HepG2 (cell line): ENCODE measurements around the gene DNAJC7. TPM values are rescaled to one million over a fixed set of nuclear protein-coding genes. Genes with fewer than 3 reads are reported as not detected.
A peak's percentile ranks its signal among the peaks of the same experiment; 100 is the strongest.

Source experiments
- CC2D1A ChIP-seq: sonication (generic); formaldehyde crosslinking; IDR thresholded peaks from 2 replicates; pipeline ENCODE4 v1.8.1; 2023; ENCODE audit warnings: mild to moderate bottlenecking, missing genetic modification reagents
- FOXC1 ChIP-seq: sonication (generic); formaldehyde crosslinking; IDR thresholded peaks from 2 replicates; pipeline ENCODE4 v1.8.0; 2022; ENCODE audit warnings: mild to moderate bottlenecking, missing genetic modification reagents, borderline replicate concordance
- FOXO4 ChIP-seq: sonication (generic); formaldehyde crosslinking; conservative IDR thresholded peaks from 2 replicates; pipeline ENCODE4 v1.8.1; 2023; ENCODE audit warnings: missing genetic modification reagents
- MTF2 ChIP-seq: sonication (generic); formaldehyde crosslinking; IDR thresholded peaks from 2 replicates; pipeline ENCODE4 v1.5.0; 2020; ENCODE audit warnings: missing genetic modification reagents, borderline replicate concordance
- NR2F2 ChIP-seq: IDR thresholded peaks from 2 replicates; pipeline ENCODE4 v1.6.1; 2012; ENCODE audit warnings: low read depth, inconsistent platforms, borderline replicate concordance
- RNF2 ChIP-seq: fragments of 450-650 bp; conservative IDR thresholded peaks from 2 replicates; pipeline ENCODE4 v1.6.1; 2016; ENCODE audit warnings: low read depth
- TAF1 ChIP-seq: sonication (generic); formaldehyde crosslinking; IDR thresholded peaks from 2 replicates; pipeline ENCODE4 v1.4.0; 2020; ENCODE audit warnings: missing genetic modification reagents
- ZFP36L2 ChIP-seq: sonication (generic); formaldehyde crosslinking; IDR thresholded peaks from 2 replicates; pipeline ENCODE4 v1.4.0; 2020; ENCODE audit warnings: missing genetic modification reagents
- ZFP41 ChIP-seq: sonication (generic); formaldehyde crosslinking; IDR thresholded peaks from 2 replicates; pipeline ENCODE4 v1.4.0; 2020; ENCODE audit warnings: mild to moderate bottlenecking, missing genetic modification reagents, borderline replicate concordance
- ZKSCAN5 ChIP-seq: sonication (generic); formaldehyde crosslinking; IDR thresholded peaks from 2 replicates; pipeline ENCODE4 v1.5.1; 2020; ENCODE audit warnings: mild to moderate bottlenecking, missing genetic modification reagents
- ZNF207 ChIP-seq: fragments of 450-650 bp; IDR thresholded peaks from 2 replicates; pipeline ENCODE4 v1.6.1; 2016; ENCODE audit warnings: antibody characterized with exemption, borderline replicate concordance
- ZNF512 ChIP-seq: sonication (generic); formaldehyde crosslinking; IDR thresholded peaks from 2 replicates; pipeline ENCODE4 v1.4.0; 2020; ENCODE audit warnings: mild to moderate bottlenecking, missing genetic modification reagents
- polyA plus RNA-seq, 8 experiments: library from polyadenylated mRNA; depleted of rRNA in 3 of 8; stranded (reverse) in 7 of 8; unstranded in 1 of 8; fragments of >200 nt; fragmentation: Illumina TruSeq in 4 of 8; extraction: Trizol in 4 of 8; gene quantifications; 2 replicates each; pipeline versions ENCODE4 v1.2.1 to v1.2.3, GENCODE V29; 2011 to 2016; ENCODE audit warnings: low read depth in 4 of 8, missing spikeins in 1 of 8, mixed read lengths in 1 of 8; ENCODE audit not compliant: insufficient read depth in 1 of 8
- total RNA-seq, 5 experiments: library from RNA; depleted of rRNA; stranded (reverse); fragments of >200 nt; fragmentation: Illumina TruSeq; extraction: Trizol; gene quantifications; 2 replicates each; pipeline ENCODE4 v1.2.3, GENCODE V29; 2016; ENCODE audit warnings: low read depth in 1 of 5
- TF ChIP-seq, protein P1 (sequence below): sonication (generic); formaldehyde crosslinking; IDR thresholded peaks from 2 replicates; pipeline ENCODE4 v1.5.1; 2020; ENCODE audit warnings: missing genetic modification reagents, mild to moderate bottlenecking, borderline replicate concordance
- TF ChIP-seq, protein P2 (sequence below): sonication (generic); formaldehyde crosslinking; IDR thresholded peaks from 2 replicates; pipeline ENCODE4 v1.5.1; 2020; ENCODE audit warnings: mild to moderate bottlenecking, missing genetic modification reagents, borderline replicate concordance
- TF ChIP-seq, protein P3 (sequence below): sonication (generic); formaldehyde crosslinking; conservative IDR thresholded peaks from 2 replicates; pipeline ENCODE4 v1.8.0; 2022; ENCODE audit warnings: mild to moderate bottlenecking, moderate library complexity, missing genetic modification reagents

DNAJC7 gene
- total and polyA plus RNA-seq, 2 of the 13 experiments (the other 11 are each of a cell fraction or from before 2014, with no cell fraction given), result 47.7 to 132 TPM

DNA sequence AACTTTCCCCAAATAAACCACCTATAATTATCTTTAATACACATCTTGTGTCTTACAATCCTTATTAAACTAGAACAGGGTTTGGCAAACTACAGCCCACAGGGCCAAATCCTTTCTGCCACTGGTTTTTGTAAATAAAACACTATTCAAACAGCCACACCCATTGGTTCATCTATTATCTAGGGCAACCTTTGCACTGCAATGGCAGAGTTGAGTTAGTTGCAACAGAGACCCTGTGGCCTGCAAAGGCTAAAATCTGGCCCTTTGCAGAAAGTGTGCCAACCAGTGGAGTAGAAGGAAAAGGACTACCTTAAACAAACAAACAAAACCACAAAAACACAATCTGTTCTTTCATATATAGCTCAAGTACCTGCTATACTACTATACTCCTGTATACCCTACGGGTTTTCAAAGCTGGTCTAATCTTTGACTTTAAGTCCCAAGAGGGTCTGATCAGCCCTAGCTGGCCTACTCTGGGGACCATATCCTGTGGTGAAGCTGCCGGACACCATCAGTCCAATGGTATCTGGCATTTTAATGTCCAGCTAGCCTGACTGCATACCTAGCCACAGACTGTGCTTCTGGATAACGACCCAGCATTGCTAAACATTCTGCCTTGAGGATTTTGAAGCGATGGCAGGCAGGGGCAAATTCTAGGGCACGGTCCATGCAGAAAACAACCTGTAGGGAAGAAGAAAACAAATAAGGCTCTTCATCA is 27.4 kb downstream of the DNAJC7 start (continued):
- TF ChIP-seq RNF2 (no peak), NR2F2 (peak; percentile 62; the same call in 1 of the 2 replicates), TAF1 (CRISPR knock-in tag) (peak; percentile 24; the same call in 1 of the 2 replicates), FOXC1 (no peak), FOXO4 (CRISPR knock-in tag) (no peak), ZFP36L2 (CRISPR knock-in tag) (no peak), MTF2 (CRISPR knock-in tag) (no peak), ZKSCAN5 (CRISPR knock-in tag) (no peak), ZFP41 (CRISPR knock-in tag) (no peak), CC2D1A (CRISPR knock-in tag) (no peak), ZNF512 (CRISPR knock-in tag) (no peak), ZNF207 (no peak)
- TF ChIP-seq, protein P1, sequence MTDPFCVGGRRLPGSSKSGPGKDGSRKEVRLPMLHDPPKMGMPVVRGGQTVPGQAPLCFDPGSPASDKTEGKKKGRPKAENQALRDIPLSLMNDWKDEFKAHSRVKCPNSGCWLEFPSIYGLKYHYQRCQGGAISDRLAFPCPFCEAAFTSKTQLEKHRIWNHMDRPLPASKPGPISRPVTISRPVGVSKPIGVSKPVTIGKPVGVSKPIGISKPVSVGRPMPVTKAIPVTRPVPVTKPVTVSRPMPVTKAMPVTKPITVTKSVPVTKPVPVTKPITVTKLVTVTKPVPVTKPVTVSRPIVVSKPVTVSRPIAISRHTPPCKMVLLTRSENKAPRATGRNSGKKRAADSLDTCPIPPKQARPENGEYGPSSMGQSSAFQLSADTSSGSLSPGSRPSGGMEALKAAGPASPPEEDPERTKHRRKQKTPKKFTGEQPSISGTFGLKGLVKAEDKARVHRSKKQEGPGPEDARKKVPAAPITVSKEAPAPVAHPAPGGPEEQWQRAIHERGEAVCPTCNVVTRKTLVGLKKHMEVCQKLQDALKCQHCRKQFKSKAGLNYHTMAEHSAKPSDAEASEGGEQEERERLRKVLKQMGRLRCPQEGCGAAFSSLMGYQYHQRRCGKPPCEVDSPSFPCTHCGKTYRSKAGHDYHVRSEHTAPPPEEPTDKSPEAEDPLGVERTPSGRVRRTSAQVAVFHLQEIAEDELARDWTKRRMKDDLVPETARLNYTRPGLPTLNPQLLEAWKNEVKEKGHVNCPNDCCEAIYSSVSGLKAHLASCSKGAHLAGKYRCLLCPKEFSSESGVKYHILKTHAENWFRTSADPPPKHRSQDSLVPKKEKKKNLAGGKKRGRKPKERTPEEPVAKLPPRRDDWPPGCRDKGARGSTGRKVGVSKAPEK (CRISPR knock-in tag), result no peak
- TF ChIP-seq, protein P2, sequence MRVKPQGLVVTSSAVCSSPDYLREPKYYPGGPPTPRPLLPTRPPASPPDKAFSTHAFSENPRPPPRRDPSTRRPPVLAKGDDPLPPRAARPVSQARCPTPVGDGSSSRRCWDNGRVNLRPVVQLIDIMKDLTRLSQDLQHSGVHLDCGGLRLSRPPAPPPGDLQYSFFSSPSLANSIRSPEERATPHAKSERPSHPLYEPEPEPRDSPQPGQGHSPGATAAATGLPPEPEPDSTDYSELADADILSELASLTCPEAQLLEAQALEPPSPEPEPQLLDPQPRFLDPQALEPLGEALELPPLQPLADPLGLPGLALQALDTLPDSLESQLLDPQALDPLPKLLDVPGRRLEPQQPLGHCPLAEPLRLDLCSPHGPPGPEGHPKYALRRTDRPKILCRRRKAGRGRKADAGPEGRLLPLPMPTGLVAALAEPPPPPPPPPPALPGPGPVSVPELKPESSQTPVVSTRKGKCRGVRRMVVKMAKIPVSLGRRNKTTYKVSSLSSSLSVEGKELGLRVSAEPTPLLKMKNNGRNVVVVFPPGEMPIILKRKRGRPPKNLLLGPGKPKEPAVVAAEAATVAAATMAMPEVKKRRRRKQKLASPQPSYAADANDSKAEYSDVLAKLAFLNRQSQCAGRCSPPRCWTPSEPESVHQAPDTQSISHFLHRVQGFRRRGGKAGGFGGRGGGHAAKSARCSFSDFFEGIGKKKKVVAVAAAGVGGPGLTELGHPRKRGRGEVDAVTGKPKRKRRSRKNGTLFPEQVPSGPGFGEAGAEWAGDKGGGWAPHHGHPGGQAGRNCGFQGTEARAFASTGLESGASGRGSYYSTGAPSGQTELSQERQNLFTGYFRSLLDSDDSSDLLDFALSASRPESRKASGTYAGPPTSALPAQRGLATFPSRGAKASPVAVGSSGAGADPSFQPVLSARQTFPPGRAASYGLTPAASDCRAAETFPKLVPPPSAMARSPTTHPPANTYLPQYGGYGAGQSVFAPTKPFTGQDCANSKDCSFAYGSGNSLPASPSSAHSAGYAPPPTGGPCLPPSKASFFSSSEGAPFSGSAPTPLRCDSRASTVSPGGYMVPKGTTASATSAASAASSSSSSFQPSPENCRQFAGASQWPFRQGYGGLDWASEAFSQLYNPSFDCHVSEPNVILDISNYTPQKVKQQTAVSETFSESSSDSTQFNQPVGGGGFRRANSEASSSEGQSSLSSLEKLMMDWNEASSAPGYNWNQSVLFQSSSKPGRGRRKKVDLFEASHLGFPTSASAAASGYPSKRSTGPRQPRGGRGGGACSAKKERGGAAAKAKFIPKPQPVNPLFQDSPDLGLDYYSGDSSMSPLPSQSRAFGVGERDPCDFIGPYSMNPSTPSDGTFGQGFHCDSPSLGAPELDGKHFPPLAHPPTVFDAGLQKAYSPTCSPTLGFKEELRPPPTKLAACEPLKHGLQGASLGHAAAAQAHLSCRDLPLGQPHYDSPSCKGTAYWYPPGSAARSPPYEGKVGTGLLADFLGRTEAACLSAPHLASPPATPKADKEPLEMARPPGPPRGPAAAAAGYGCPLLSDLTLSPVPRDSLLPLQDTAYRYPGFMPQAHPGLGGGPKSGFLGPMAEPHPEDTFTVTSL, result peak; percentile 88; the same call in 1 of the 2 replicates
- TF ChIP-seq, protein P3, sequence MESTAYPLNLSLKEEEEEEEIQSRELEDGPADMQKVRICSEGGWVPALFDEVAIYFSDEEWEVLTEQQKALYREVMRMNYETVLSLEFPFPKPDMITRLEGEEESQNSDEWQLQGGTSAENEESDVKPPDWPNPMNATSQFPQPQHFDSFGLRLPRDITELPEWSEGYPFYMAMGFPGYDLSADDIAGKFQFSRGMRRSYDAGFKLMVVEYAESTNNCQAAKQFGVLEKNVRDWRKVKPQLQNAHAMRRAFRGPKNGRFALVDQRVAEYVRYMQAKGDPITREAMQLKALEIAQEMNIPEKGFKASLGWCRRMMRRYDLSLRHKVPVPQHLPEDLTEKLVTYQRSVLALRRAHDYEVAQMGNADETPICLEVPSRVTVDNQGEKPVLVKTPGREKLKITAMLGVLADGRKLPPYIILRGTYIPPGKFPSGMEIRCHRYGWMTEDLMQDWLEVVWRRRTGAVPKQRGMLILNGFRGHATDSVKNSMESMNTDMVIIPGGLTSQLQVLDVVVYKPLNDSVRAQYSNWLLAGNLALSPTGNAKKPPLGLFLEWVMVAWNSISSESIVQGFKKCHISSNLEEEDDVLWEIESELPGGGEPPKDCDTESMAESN (CRISPR knock-in tag), result no peak
